IMR-90 (cell line): ENCODE data around the gene PFAS.

Experiments used
- BHLHE40 ChIP-seq: fragments of 150-350 bp; IDR thresholded peaks from 2 replicates; pipeline ENCODE4 v1.6.1; 2016; ENCODE audit warnings: mild to moderate bottlenecking, low read depth, low read length
- CTCF ChIP-seq: conservative IDR thresholded peaks from 2 replicates; pipeline ENCODE4 v1.5.1; 2012; ENCODE audit warnings: mild to moderate bottlenecking, low read depth, low read length, improper control_type of control experiment
- ELK1 ChIP-seq: fragments of 150-350 bp; IDR thresholded peaks from 2 replicates; pipeline ENCODE4 v1.6.1; 2016; ENCODE audit warnings: low read depth, mild to moderate bottlenecking, low read length, moderate library complexity, borderline replicate concordance
- POLR2A ChIP-seq: IDR thresholded peaks from 2 replicates; pipeline ENCODE4 v1.6.1; 2012; ENCODE audit warnings: mild to moderate bottlenecking, low read depth, low read length
- RAD21 ChIP-seq: IDR thresholded peaks from 2 replicates; pipeline ENCODE4 v1.6.1; 2012; ENCODE audit warnings: low read length, improper control_type of control experiment
- RCOR1 ChIP-seq: IDR thresholded peaks from 2 replicates; pipeline ENCODE4 v1.6.1; 2012; ENCODE audit warnings: mild to moderate bottlenecking, low read length, improper control_type of control experiment; ENCODE audit not compliant: insufficient replicate concordance
- SMC3 ChIP-seq: fragments of 150-350 bp; IDR thresholded peaks from 2 replicates; pipeline ENCODE4 v1.6.1; 2016; ENCODE audit warnings: low read depth, mild to moderate bottlenecking, antibody characterized with exemption, low read length, moderate library complexity

- TF ChIP-seq ELK1: no peak
- no peak for TF ChIP-seq RCOR1
- no peak for TF ChIP-seq RAD21
- TF ChIP-seq CTCF: no peak
- no peak for TF ChIP-seq BHLHE40
- TF ChIP-seq SMC3: no peak
- TF ChIP-seq POLR2A: no peak
These were observed 7.6 kb downstream of the PFAS start for GRCh38 chr17:8256691-8257090.
